MG63 (cell line): Measurements from ENCODE around the gene TRAF3. TPM values are rescaled to one million over a fixed set of nuclear protein-coding genes. Genes with fewer than 3 reads are reported as not detected.

Experiments used
- DNase-seq: peaks from one replicate; pipeline ENCODE4 v3.0.0-alpha.2; 2020
- H3K27me3 ChIP-seq: fragments of 250-450 bp; sonication (Bioruptor Pico); 2 replicates; pipeline ENCODE4 v1.5.1; 2020; ENCODE audit warnings: mild to moderate bottlenecking, moderate library complexity
- H3K36me3 ChIP-seq: fragments of 250-450 bp; sonication (Bioruptor Pico); 2 replicates; pipeline ENCODE4 v1.5.1; 2020; ENCODE audit warnings: mild to moderate bottlenecking, moderate library complexity
- H3K4me3 ChIP-seq: fragments of 250-450 bp; sonication (Bioruptor Pico); 2 replicates; pipeline ENCODE4 v1.5.1; 2020; ENCODE audit warnings: mild to moderate bottlenecking, moderate library complexity
- H3K9me3 ChIP-seq: fragments of 250-450 bp; sonication (Bioruptor Pico); 2 replicates; pipeline ENCODE4 v1.5.1; 2020; ENCODE audit warnings: mild to moderate bottlenecking, moderate library complexity
- total RNA-seq: library from RNA; depleted of rRNA; stranded (reverse); fragments of >200 nt; shearing (Covaris generic); gene quantifications from 2 replicates; pipeline ENCODE4 v1.2.3, GENCODE V29; 2014; ENCODE audit warnings: low replicate concordance

The TRAF3 gene
- total RNA-seq, 1 experiment from 2014 or later, result 10.8 TPM

GRCh38 chr14:102908766-102909455 lies 131.7 kb downstream of the TRAF3 start:
- Histone ChIP-seq H3K4me3 (no peak overlapping the region), H3K36me3 (no peaks in the 10 kb centered on the region; the same call in 1 of the 2 replicates), H3K27me3 (no peaks in the 10 kb centered on the region), H3K9me3 (no peaks in the 10 kb centered on the region)
- DNase-seq, result no peak

GRCh38 chr14:102909462-102909861 lies 132.2 kb downstream of the TRAF3 start:
- Histone ChIP-seq H3K9me3 (no peaks in the 10 kb centered on the region), H3K4me3 (no peak overlapping the region), H3K36me3 (no peaks in the 10 kb centered on the region; the same call in 1 of the 2 replicates), H3K27me3 (no peaks in the 10 kb centered on the region)
- DNase-seq, result no peak

GRCh38 chr14:102909911-102910310 lies 132.7 kb downstream of the TRAF3 start:
- no peak for DNase-seq
- Histone ChIP-seq H3K9me3 (no peaks in the 10 kb centered on the region), H3K4me3 (no peak overlapping the region), H3K27me3 (no peaks in the 10 kb centered on the region), H3K36me3 (no peaks in the 10 kb centered on the region; the same call in 1 of the 2 replicates)

GRCh38 chr14:102910442-102910841 lies 133.2 kb downstream of the TRAF3 start:
- Histone ChIP-seq H3K4me3 (no peak overlapping the region), H3K9me3 (no peaks in the 10 kb centered on the region), H3K36me3 (no peaks in the 10 kb centered on the region; the same call in 1 of the 2 replicates), H3K27me3 (no peaks in the 10 kb centered on the region)
- DNase-seq, result no peak

GRCh38 chr14:102911541-102911951 lies 134.3 kb downstream of the TRAF3 start:
- Histone ChIP-seq H3K36me3 (no peaks in the 10 kb centered on the region), H3K27me3 (no peaks in the 10 kb centered on the region), H3K4me3 (no peak overlapping the region), H3K9me3 (no peaks in the 10 kb centered on the region)
- no peak for DNase-seq

GRCh38 chr14:102911991-102912761 lies 134.9 kb downstream of the TRAF3 start:
- no peaks in the 10 kb centered on the region for H3K36me3 ChIP-seq
- H3K27me3 ChIP-seq, result no peaks in the 10 kb centered on the region
- H3K9me3 ChIP-seq, result no peaks in the 10 kb centered on the region
- DNase-seq, result no peak
- no peak overlapping the region for H3K4me3 ChIP-seq

GRCh38 chr14:102913341-102914211 lies 136.3 kb downstream of the TRAF3 start:
- no peak overlapping the region for H3K4me3 ChIP-seq
- H3K9me3 ChIP-seq, result no peaks in the 10 kb centered on the region
- DNase-seq, result no peak
- no peaks in the 10 kb centered on the region for H3K27me3 ChIP-seq
- H3K36me3 ChIP-seq, result no peaks in the 10 kb centered on the region

GRCh38 chr14:102914474-102915291 lies 137.4 kb downstream of the TRAF3 start:
- Histone ChIP-seq H3K9me3 (no peaks in the 10 kb centered on the region), H3K36me3 (no peaks in the 10 kb centered on the region), H3K4me3 (no peak overlapping the region), H3K27me3 (no peaks in the 10 kb centered on the region)
- DNase-seq, result no peak

- Histone ChIP-seq H3K9me3 (no peaks in the 10 kb centered on the region), H3K4me3 (no peak overlapping the region), H3K27me3 (no peaks in the 10 kb centered on the region), H3K36me3 (no peaks in the 10 kb centered on the region)
- no peak for DNase-seq
Observed at GRCh38 chr14:102915292-102916110, 138.3 kb downstream of the TRAF3 start.

- no peaks in the 10 kb centered on the region for H3K36me3 ChIP-seq
- no peak for DNase-seq
- no peaks in the 10 kb centered on the region for H3K27me3 ChIP-seq
- H3K9me3 ChIP-seq, result no peaks in the 10 kb centered on the region
- no peak overlapping the region for H3K4me3 ChIP-seq
Observed at GRCh38 chr14:102916347-102917055, 139.3 kb downstream of the TRAF3 start.

GRCh38 chr14:102917056-102917385 lies 139.8 kb downstream of the TRAF3 start:
- H3K36me3 ChIP-seq, result no peaks in the 10 kb centered on the region
- DNase-seq, result no peak

GRCh38 chr14:102917469-102918211 lies 140.4 kb downstream of the TRAF3 start:
- Histone ChIP-seq H3K27me3 (no peaks in the 10 kb centered on the region), H3K36me3 (no peaks in the 10 kb centered on the region), H3K4me3 (no peak overlapping the region), H3K9me3 (no peaks in the 10 kb centered on the region)
- no peak for DNase-seq

More at GRCh38 chr14:102917056-102917385, 139.8 kb downstream of the TRAF3 start:
- Histone ChIP-seq H3K4me3 (no peak overlapping the region), H3K9me3 (no peaks in the 10 kb centered on the region), H3K27me3 (no peaks in the 10 kb centered on the region)

- DNase-seq, result no peak
- Histone ChIP-seq H3K27me3 (no peaks in the 10 kb centered on the region), H3K9me3 (no peaks in the 10 kb centered on the region), H3K4me3 (no peak overlapping the region), H3K36me3 (no peaks in the 10 kb centered on the region)
Observed at GRCh38 chr14:102918438-102918837, 141.2 kb downstream of the TRAF3 start.

- no peak overlapping the region for H3K4me3 ChIP-seq
- no peaks in the 10 kb centered on the region for H3K9me3 ChIP-seq
- no peaks in the 10 kb centered on the region for H3K27me3 ChIP-seq
- H3K36me3 ChIP-seq, result no peaks in the 10 kb centered on the region
- no peak for DNase-seq
Observed at GRCh38 chr14:102920273-102920997, 143.2 kb downstream of the TRAF3 start.
